Islet precursor cell (in vitro differentiated cells): ENCODE results near the gene LSMEM2.

Experiments
- DNase-seq: peaks from one replicate; pipeline ENCODE4 v3.0.0-alpha.2; 2018

Gene LSMEM2

GRCh38 chr3:50286322-50287227 lies 7.7 kb downstream of the LSMEM2 start:
- peak; percentile 48 for DNase-seq

GRCh38 chr3:50287262-50287661 lies 8.4 kb downstream of the LSMEM2 start:
- peak; percentile 38 for DNase-seq

- peak; percentile 33 for DNase-seq
Measured at GRCh38 chr3:50288387-50289007, 9.6 kb downstream of the LSMEM2 start.

GRCh38 chr3:50289130-50289529 lies 10.2 kb downstream of the LSMEM2 start:
- peak; percentile 41 for DNase-seq

GRCh38 chr3:50290161-50290641 lies 11.3 kb downstream of the LSMEM2 start:
- DNase-seq = peak; percentile 41

GRCh38 chr3:50292159-50293078 lies 13.5 kb downstream of the LSMEM2 start, which contains the start of gene IFRD2:
Gene IFRD2, minus strand, starts transcription at chr3:50292429. Its CDS starts 155 bp downstream, at chr3:50292274.
- peak; percentile 99 for DNase-seq

- peak; percentile 43 for DNase-seq
Measured at GRCh38 chr3:50293079-50293801, 14.4 kb downstream of the LSMEM2 start.

- peak; percentile 28 for DNase-seq
Measured at GRCh38 chr3:50294089-50294488, 15.2 kb downstream of the LSMEM2 start.

- peak; percentile 45 for DNase-seq
Measured at GRCh38 chr3:50294492-50295403, 15.9 kb downstream of the LSMEM2 start.

GRCh38 chr3:50295553-50296431 lies 16.9 kb downstream of the LSMEM2 start:
- peak; percentile 32 for DNase-seq

- peak; percentile 46 for DNase-seq
Measured at GRCh38 chr3:50296721-50297383, 18.0 kb downstream of the LSMEM2 start.

- DNase-seq = peak; percentile 39
Measured at GRCh38 chr3:50297384-50297775, 18.5 kb downstream of the LSMEM2 start.

- peak; percentile 47 for DNase-seq
Measured at GRCh38 chr3:50297896-50298725, 19.2 kb downstream of the LSMEM2 start.

GRCh38 chr3:50298836-50299637 lies 20.1 kb downstream of the LSMEM2 start, which contains the start of the genes HYAL3 and NAA80:
Gene HYAL3, minus strand, starts transcription at chr3:50299405. Its CDS starts 3,803 bp downstream, at chr3:50295602.
Gene NAA80, minus strand, starts transcription at chr3:50299405. Its CDS starts 1,942 bp downstream, at chr3:50297463.
- DNase-seq = peak; percentile 100

GRCh38 chr3:50299638-50299928 lies 20.7 kb downstream of the LSMEM2 start:
- DNase-seq = no peak

- peak; percentile 50 for DNase-seq
Measured at GRCh38 chr3:50299929-50300680, 21.2 kb downstream of the LSMEM2 start.
